Measurements from ENCODE around the gene PLEKHJ1. TPM values are rescaled to one million over a fixed set of nuclear protein-coding genes. Genes with fewer than 3 reads are reported as not detected.

Gene PLEKHJ1
- total RNA-seq, 4 donors from 2014 or later, result 41.6 to 56.7 (median 51.7) TPM

DNA sequence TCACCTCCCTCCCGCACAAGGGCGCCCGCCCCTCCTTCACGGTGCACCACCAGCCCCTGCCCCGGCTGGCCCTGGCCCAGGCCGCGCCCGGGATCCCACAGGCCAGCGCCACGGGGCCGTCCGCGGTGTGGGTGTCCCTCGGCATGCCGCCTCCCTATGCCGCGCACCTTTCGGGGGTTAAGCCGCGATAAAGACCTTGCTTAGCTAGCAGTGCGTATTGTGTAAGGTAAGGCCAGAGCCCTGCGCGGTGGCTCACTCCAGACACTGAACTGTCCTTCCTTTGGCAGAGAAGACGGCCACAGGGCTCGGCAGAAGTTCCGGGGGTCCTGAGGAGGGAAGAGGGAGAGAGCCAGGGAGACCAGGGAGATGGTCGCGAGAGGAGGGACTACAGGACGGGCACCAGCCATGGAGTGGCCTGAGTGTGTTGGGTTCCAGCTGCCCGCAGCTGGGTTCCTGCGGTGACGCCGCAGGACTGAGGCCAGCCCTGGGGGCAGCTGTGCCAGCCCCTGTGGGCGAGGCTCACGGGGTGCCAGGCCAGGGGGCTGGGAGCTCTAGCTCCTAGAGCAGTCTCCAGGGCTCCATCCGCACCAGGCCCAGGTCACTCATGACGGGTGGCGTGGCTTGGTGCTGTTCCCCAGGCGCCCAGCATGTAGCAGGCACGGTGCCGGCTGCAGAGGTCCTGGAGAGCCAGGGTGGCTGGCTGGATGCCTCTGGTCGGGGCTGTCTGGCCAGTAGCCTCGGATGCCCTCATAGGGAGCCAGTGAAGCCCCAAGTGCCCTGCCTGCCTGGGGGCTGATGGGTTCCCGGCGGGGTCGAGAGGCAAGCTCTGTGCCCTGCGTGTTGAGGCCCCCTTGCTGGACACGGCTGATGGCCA lies 7.7 kb downstream of the PLEKHJ1 start:
- Histone ChIP-seq H3K4me3 (no peak overlapping the region), H3K36me3 (peaks cover 0 to 100% of the 10 kb centered on the region in 2 donors), H3K9me3 (no peaks in the 10 kb centered on the region), H3K27ac (no peak overlapping the region), H3K27me3 (no peaks in the 10 kb centered on the region), H3K4me1 (peaks cover 0 to 18% (median 0%) of the 10 kb centered on the region in 3 donors)
- no peak for TF ChIP-seq EP300 (IDR thresholded peaks at IDR 0.05)
- no peak for TF ChIP-seq POLR2A (IDR thresholded peaks at IDR 0.05)
- TF ChIP-seq, protein P1, sequence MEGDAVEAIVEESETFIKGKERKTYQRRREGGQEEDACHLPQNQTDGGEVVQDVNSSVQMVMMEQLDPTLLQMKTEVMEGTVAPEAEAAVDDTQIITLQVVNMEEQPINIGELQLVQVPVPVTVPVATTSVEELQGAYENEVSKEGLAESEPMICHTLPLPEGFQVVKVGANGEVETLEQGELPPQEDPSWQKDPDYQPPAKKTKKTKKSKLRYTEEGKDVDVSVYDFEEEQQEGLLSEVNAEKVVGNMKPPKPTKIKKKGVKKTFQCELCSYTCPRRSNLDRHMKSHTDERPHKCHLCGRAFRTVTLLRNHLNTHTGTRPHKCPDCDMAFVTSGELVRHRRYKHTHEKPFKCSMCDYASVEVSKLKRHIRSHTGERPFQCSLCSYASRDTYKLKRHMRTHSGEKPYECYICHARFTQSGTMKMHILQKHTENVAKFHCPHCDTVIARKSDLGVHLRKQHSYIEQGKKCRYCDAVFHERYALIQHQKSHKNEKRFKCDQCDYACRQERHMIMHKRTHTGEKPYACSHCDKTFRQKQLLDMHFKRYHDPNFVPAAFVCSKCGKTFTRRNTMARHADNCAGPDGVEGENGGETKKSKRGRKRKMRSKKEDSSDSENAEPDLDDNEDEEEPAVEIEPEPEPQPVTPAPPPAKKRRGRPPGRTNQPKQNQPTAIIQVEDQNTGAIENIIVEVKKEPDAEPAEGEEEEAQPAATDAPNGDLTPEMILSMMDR (IDR thresholded peaks at IDR 0.05), result no peak
- TF ChIP-seq POLR2AphosphoS5 (IDR thresholded peaks at IDR 0.05), result no peak
- ATAC-seq, result no peak
- 81 to 90% methylated on average over 7 of the region's 48 CpGs for WGBS, 2 donors (ENCODE audit: low coverage in 1 of 2)

DNA sequence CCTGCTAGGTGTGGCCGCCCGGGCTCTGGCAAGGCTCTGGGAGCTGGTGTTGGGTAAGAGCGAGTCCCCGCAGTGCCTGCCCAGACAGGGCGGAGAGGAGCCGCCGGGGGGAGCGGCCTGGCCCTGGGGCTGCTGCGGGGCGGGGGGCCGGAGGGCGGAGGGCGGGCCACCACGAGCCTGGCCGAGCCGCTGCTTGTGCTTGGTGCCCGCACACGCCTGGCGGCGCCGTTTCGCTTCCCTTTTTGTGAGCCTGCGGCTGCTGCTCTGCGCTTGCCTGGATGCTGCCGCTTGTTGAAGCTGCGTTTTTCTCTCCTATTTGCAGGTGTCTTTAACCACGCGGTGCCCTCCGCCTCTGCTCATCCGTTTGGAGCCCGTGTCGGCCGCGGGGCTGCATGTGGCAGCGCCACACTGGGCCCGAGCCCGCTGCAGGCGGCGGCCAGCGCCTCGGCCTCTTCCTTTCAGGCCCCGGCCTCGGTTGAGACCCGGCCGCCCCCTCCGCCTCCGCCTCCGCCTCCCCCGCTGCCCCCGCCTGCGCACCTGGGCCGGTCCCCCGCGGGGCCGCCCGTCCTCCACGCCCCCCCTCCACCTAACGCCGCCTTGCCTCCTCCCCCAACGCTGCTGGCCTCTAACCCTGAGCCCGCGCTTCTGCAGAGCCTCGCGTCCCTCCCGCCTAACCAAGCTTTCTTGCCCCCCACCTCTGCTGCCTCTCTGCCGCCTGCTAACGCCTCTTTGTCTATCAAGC lies 8.5 kb downstream of the PLEKHJ1 start:
- Histone ChIP-seq H3K4me1 (peaks cover 0 to 13% (median 0%) of the 10 kb centered on the region in 3 donors), H3K36me3 (peaks cover 0 to 100% of the 10 kb centered on the region in 2 donors), H3K9me3 (no peaks in the 10 kb centered on the region), H3K4me3 (no peak overlapping the region), H3K27ac (no peak overlapping the region), H3K27me3 (no peaks in the 10 kb centered on the region)
- no peak for ATAC-seq
- TF ChIP-seq EP300 (IDR thresholded peaks at IDR 0.05) (no peak), POLR2AphosphoS5 (IDR thresholded peaks at IDR 0.05) (no peak), POLR2A (IDR thresholded peaks at IDR 0.05) (no peak)
- TF ChIP-seq, protein P1 (IDR thresholded peaks at IDR 0.05), result no peak
- WGBS, 2 donors (ENCODE audit: low coverage in 1 of 2), result 85% methylated on average over 4 of the region's 67 CpGs; no CpG with 5 or more reads in 1 of the 2 donors

DNA sequence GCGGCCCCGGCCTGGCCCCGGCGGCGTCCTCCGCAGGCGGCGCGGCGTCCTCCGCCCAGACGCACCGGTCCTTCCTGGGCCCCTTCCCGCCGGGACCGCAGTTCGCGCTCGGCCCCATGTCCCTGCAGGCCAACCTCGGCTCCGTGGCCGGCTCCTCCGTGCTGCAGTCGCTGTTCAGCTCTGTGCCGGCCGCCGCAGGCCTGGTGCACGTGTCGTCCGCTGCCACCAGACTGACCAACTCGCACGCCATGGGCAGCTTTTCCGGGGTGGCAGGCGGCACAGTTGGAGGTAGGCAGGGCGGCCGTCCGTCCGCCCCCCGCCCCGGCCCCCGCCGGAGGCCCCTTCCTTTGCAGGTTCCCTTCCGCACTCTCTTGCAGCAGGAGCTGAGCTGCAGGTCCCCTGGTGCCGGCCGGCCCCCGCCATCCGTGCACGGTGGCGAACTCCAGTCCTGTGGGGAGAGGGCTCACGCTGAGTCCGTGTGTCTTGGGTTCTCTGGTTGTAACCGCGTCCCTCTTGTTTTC lies 9.2 kb downstream of the PLEKHJ1 start:
- H3K27ac ChIP-seq, result no peak overlapping the region
- TF ChIP-seq POLR2AphosphoS5 (IDR thresholded peaks at IDR 0.05), result no peak
- TF ChIP-seq, protein P1 (IDR thresholded peaks at IDR 0.05), result no peak
- TF ChIP-seq POLR2A (IDR thresholded peaks at IDR 0.05), result no peak
- TF ChIP-seq EP300 (IDR thresholded peaks at IDR 0.05), result no peak
- no peak overlapping the region for H3K4me3 ChIP-seq
- peaks cover 0 to 100% of the 10 kb centered on the region in 2 donors for H3K36me3 ChIP-seq
- WGBS, 2 donors (ENCODE audit: low coverage in 1 of 2), result 100% methylated on average over 1 of the region's 53 CpGs; no CpG with 5 or more reads in 1 of the 2 donors
- H3K4me1 ChIP-seq, result peaks cover 0 to 14% (median 0%) of the 10 kb centered on the region in 3 donors
- H3K27me3 ChIP-seq, result no peaks in the 10 kb centered on the region
- ATAC-seq, result no peak
- H3K9me3 ChIP-seq, result no peaks in the 10 kb centered on the region

DNA sequence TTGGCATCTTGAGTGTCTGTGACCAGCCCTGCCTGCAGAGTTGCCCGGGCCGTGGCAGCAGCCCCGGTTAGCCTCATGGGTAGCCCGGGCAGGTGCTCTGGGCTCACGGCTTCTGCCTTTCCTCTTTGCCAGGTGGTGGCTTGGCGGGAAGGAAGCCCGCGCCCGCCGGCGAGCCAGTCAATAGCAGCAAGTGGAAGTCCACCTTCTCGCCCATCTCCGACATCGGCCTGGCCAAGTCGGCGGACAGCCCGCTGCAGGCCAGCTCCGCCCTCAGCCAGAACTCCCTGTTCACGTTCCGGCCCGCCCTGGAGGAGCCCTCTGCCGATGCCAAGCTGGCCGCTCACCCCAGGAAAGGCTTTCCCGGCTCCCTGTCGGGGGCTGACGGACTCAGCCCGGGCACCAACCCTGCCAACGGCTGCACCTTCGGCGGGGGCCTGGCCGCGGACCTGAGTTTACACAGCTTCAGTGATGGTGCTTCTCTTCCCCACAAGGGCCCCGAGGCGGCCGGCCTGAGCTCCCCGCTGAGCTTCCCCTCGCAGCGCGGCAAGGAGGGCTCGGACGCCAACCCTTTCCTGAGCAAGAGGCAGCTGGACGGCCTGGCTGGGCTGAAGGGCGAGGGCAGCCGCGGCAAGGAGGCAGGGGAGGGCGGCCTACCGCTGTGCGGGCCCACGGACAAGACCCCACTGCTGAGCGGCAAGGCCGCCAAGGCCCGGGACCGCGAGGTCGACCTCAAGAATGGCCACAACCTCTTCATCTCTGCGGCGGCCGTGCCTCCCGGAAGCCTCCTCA lies 9.9 kb downstream of the PLEKHJ1 start:
- ATAC-seq, result no peak
- TF ChIP-seq POLR2A (IDR thresholded peaks at IDR 0.05), result no peak
- TF ChIP-seq, protein P1 (IDR thresholded peaks at IDR 0.05), result no peak
- TF ChIP-seq POLR2AphosphoS5 (IDR thresholded peaks at IDR 0.05), result no peak
- no peak for TF ChIP-seq EP300 (IDR thresholded peaks at IDR 0.05)
- WGBS, 2 donors (ENCODE audit: low coverage in 1 of 2), result no CpG with 5 or more reads among the region's 59 CpGs
- Histone ChIP-seq H3K4me3 (no peak overlapping the region), H3K27me3 (no peaks in the 10 kb centered on the region), H3K27ac (no peak overlapping the region), H3K9me3 (no peaks in the 10 kb centered on the region), H3K36me3 (peaks cover 0 to 99% of the 10 kb centered on the region in 2 donors), H3K4me1 (peaks cover 0 to 14% (median 0%) of the 10 kb centered on the region in 3 donors)

Measured in gastroesophageal sphincter (tissue), 4 donors.